Right lobe of liver (tissue), 4 donors: ENCODE results near the gene SSBP3.

Experiments used
- CTCF ChIP-seq, 4 donors: fragments of 200-600 bp in 3 of 4; fragments of 450-650 bp in 1 of 4; IDR thresholded peaks; one replicate each; pipeline versions ENCODE4 v1.5.1 to v1.8.0; 2016 to 2022; ENCODE audit warnings: antibody characterized with exemption in 4 of 4, mild to moderate bottlenecking in 2 of 4
- POLR2A ChIP-seq: fragments of 450-650 bp; IDR thresholded peaks from one replicate; pipeline ENCODE4 v1.6.1; 2017; ENCODE audit warnings: antibody characterized with exemption, mild to moderate bottlenecking
- donor health status: DM: no; HTN: no; CAD: no.
- donor health status: DM: no; HTN: no; CAD: no.
- donor health status: DM: no; HTN: yes; CAD: no.

DNA sequence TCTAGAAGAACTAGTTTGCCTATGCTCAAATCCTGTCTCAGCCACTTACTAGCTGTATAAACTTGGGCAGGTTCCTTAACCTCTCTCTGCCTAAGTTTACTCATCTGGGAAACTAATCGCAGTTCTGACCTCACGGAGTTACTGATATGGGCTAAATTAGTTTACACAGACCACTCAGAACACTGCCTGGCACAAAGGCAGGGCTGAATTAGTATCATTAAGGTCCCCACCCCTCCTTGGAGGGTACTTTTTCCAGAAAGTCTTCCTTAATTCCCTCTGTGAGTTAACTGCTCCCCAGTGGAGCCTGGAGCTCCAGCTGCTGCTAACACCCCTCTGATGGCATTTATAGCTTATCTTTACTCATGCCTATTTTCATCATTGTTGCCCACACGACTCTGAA lies 40.3 kb downstream of the SSBP3 start:
- no peak for TF ChIP-seq POLR2A
- TF ChIP-seq CTCF (IDR thresholded peaks at IDR 0.05) = no peak
